HCT116 (cell line): Measurements from ENCODE around the gene MICAL3. TPM values are rescaled to one million over a fixed set of nuclear protein-coding genes. Genes with fewer than 3 reads are reported as not detected.

Source experiments
- ATAC-seq: fragments of 200-7000 bp; cut with Tn5 transposase; 2 replicates; pipeline ENCODE4 v1.9.1; 2020; ENCODE audit warnings: mild to moderate bottlenecking, moderate library complexity
- BruUV-seq: library from RNA; stranded (reverse); fragments of 400-500 nt; replicated peaks from 2 replicates; lab custom pipeline; 2021; lab: Mats Ljungman, UMichigan
- CTCF ChIA-PET: fragments of 300-600 bp; sonication (Branson Sonifier 250); formaldehyde crosslinking; loops from one replicate; lab custom pipeline; 2021; ENCODE audit warnings: antibody characterized with exemption; lab: Charles Lee
- POLR2A ChIA-PET: fragments of 300-600, 350-600 bp; sonication (Branson Sonifier 250); formaldehyde crosslinking; loops from one replicate; lab custom pipeline; 2021; ENCODE audit warnings: antibody characterized with exemption; lab: Charles Lee
- RAD21 ChIA-PET, 2 experiments: fragments of 300-600 bp; sonication (Branson Sonifier 250); formaldehyde crosslinking; loops; one replicate each; lab custom pipeline; 2023; ENCODE audit warnings: low total read pairs in 2 of 2; ENCODE audit not compliant: uncharacterized antibody in 2 of 2, unreplicated experiment in 2 of 2, low non-redundant PET in 1 of 2; lab: Charles Lee
- DNase-seq: peaks from one replicate; pipeline ENCODE4 v3.0.0-alpha.2; 2010; ENCODE audit warnings: low read depth, low spot score
- H2AFZ ChIP-seq: fragments of 200-600 bp; shearing (Covaris generic), sonication (generic); 2 replicates; pipeline ENCODE4 v1.6.1; 2017; ENCODE audit warnings: low read depth, mixed run types, mixed read lengths, antibody characterized with exemption, low read length; ENCODE audit not compliant: poor library complexity, severe bottlenecking
- H3K27ac ChIP-seq: 2 replicates; pipeline ENCODE4 v1.5.1; 2012; ENCODE audit warnings: low read depth, low read length
- H3K27me3 ChIP-seq: fragments of 200-600 bp; sonication (generic); 2 replicates; pipeline ENCODE4 v1.6.1; 2016; ENCODE audit warnings: mixed run types, low read length, mixed read lengths; ENCODE audit not compliant: insufficient read depth
- H3K36me3 ChIP-seq, 2 experiments: fragments of 200-500 bp in 1 of 2; fragments of 200-600 bp in 1 of 2; sonication (Bioruptor generic) in 1 of 2; sonication (generic) in 1 of 2; 2 replicates each; pipeline versions ENCODE4 v1.5.1 to v1.6.1; 2014 to 2016; ENCODE audit warnings: low read length in 2 of 2, inconsistent platforms in 1 of 2, mixed read lengths in 1 of 2, mixed run types in 1 of 2; ENCODE audit not compliant: insufficient read depth in 2 of 2, control insufficient read depth in 1 of 2
- H3K4me1 ChIP-seq, 2 experiments: fragments of 200-600 bp in 1 of 2; sonication (generic) in 1 of 2; 2 replicates each; pipeline versions ENCODE4 v1.5.1 to v1.6.1; 2012 to 2017; ENCODE audit warnings: low read length in 2 of 2, inconsistent platforms in 1 of 2, mild to moderate bottlenecking in 1 of 2, mixed read lengths in 1 of 2, mixed run types in 1 of 2, moderate library complexity in 1 of 2; ENCODE audit not compliant: insufficient read depth in 2 of 2, control insufficient read depth in 1 of 2
- H3K4me2 ChIP-seq: fragments of 200-600 bp; sonication (generic); 2 replicates; pipeline ENCODE4 v1.6.1; 2017; ENCODE audit warnings: mixed run types, low read length, mixed read lengths
- H3K4me3 ChIP-seq, 2 experiments: fragments of 200-600 bp in 1 of 2; sonication (generic) in 1 of 2; replicated peaks in 1 of 2; 2 replicates each; pipeline ENCODE4 v1.5.1; 2011 to 2016; ENCODE audit warnings: low read length in 2 of 2, control low read depth in 1 of 2, low read depth in 1 of 2, mild to moderate bottlenecking in 1 of 2, mixed read lengths in 1 of 2, mixed run types in 1 of 2
- H3K79me2 ChIP-seq: fragments of 200-600 bp; sonication (generic); 2 replicates; pipeline ENCODE4 v1.6.1; 2017; ENCODE audit warnings: mild to moderate bottlenecking, mixed run types, low read length, moderate library complexity, mixed read lengths; ENCODE audit not compliant: insufficient read depth
- H3K9ac ChIP-seq: fragments of 200-600 bp; sonication (generic); 2 replicates; pipeline ENCODE4 v1.6.1; 2016; ENCODE audit warnings: low read length, mixed read lengths
- H3K9me2 ChIP-seq: fragments of 200-600 bp; sonication (generic), shearing (Covaris generic); 2 replicates; pipeline ENCODE4 v1.6.1; 2017; ENCODE audit warnings: mixed run types, mild to moderate bottlenecking, moderate library complexity; ENCODE audit not compliant: insufficient read depth
- H3K9me3 ChIP-seq, 2 experiments: fragments of 200-500 bp in 1 of 2; fragments of 200-600 bp in 1 of 2; sonication (Bioruptor generic) in 1 of 2; sonication (generic) in 1 of 2; 2 replicates each; pipeline ENCODE4 v1.6.1; 2014 to 2017; ENCODE audit warnings: low read length in 2 of 2, mixed read lengths in 2 of 2, inconsistent platforms in 1 of 2, low read depth in 1 of 2, mild to moderate bottlenecking in 1 of 2, mixed run types in 1 of 2, moderate library complexity in 1 of 2; ENCODE audit not compliant: control insufficient read depth in 1 of 2, insufficient read depth in 1 of 2
- H4K20me1 ChIP-seq: fragments of 200-600 bp; sonication (generic), shearing (Covaris generic); 2 replicates; pipeline ENCODE4 v1.6.1; 2017; ENCODE audit warnings: mixed run types, mild to moderate bottlenecking, moderate library complexity; ENCODE audit not compliant: insufficient read depth
- ATF3 ChIP-seq: IDR thresholded peaks from 2 replicates; pipeline ENCODE4 v1.6.1; 2012
- CBX3 ChIP-seq: IDR thresholded peaks from 2 replicates; pipeline ENCODE4 v1.6.1; 2012; ENCODE audit warnings: low read depth
- CTCF ChIP-seq, 3 experiments: fragments of 200-600 bp in 1 of 3; sonication (generic) in 1 of 3; IDR thresholded peaks in 2 of 3; conservative IDR thresholded peaks in 1 of 3; 2 replicates each; pipeline ENCODE4 v1.5.1; 2012 to 2017; ENCODE audit warnings: low read depth in 2 of 3, low read length in 2 of 3, antibody characterized with exemption in 1 of 3, borderline replicate concordance in 1 of 3, control low read depth in 1 of 3, mild to moderate bottlenecking in 1 of 3, mixed read lengths in 1 of 3, mixed run types in 1 of 3, moderate library complexity in 1 of 3; ENCODE audit not compliant: insufficient read depth in 1 of 3
- EZH2 ChIP-seq: fragments of 200-600 bp; sonication (generic); IDR thresholded peaks from 2 replicates; pipeline ENCODE4 v1.6.1; 2017; ENCODE audit warnings: antibody characterized with exemption, mixed run types
- POLR2A ChIP-seq: IDR thresholded peaks from 2 replicates; pipeline ENCODE4 v1.7.0; 2011; ENCODE audit warnings: borderline replicate concordance; ENCODE audit not compliant: insufficient read depth, insufficient read length; ENCODE audit errors: extremely low read depth
- POLR2AphosphoS5 ChIP-seq: IDR thresholded peaks from 2 replicates; pipeline ENCODE4 v1.6.1; 2011; ENCODE audit warnings: mild to moderate bottlenecking, low read depth, low read length, moderate library complexity
- ZBTB33 ChIP-seq: IDR thresholded peaks from 2 replicates; pipeline ENCODE4 v1.6.1; 2011; ENCODE audit warnings: mild to moderate bottlenecking, low read length, moderate library complexity; ENCODE audit not compliant: insufficient replicate concordance; ENCODE audit errors: extremely low read depth
- ZNF274 ChIP-seq: fragments of 200-500 bp; sonication (Bioruptor generic); IDR thresholded peaks from 2 replicates; pipeline ENCODE4 v1.6.1; 2014; ENCODE audit warnings: mild to moderate bottlenecking, low read depth, low read length, inconsistent platforms
- intact Hi-C: fragments of 100-400 bp; cut with micrococcal nuclease; formaldehyde crosslinking; loops from 2 replicates; pipeline ENCODE4 v1.10.0; 2022
- total RNA-seq: library from RNA; stranded (reverse); gene quantifications from one replicate; pipeline ENCODE4 v1.2.1, GENCODE V29; 2021; ENCODE audit not compliant: unreplicated experiment

Gene MICAL3
- total RNA-seq, 1 experiment from 2014 or later: 30.8 TPM

GRCh38 chr22:18063306-18063705, 38.9 kb upstream of the MICAL3 start:
- TF ChIP-seq POLR2A (no peak), POLR2AphosphoS5 (no peak), ATF3 (no peak), ZNF274 (no peak), CBX3 (no peak), EZH2 (no peak), ZBTB33 (no peak), CTCF (IDR thresholded peaks at IDR 0.05 in 2 of 3, conservative IDR thresholded peaks at IDR 0.05 in 1 of 3; ENCODE audit: borderline replicate concordance in 1 of 3, insufficient read depth in 1 of 3, low read depth in 2 of 3, low read length in 2 of 3) (no peak)
- no peaks in the 10 kb centered on the region; the same call in 1 of the 2 replicates for H3K9me2 ChIP-seq
- no peak overlapping the region for H2AFZ ChIP-seq
- ChIA-PET RAD21 (no interaction called here), POLR2A (interaction anchor here (0.9 to 1.0 kb wide), 2 partner anchors 32 to 44 kb away, joined by 3 to 4 read pairs; no protein-coding TSS in a partner anchor), CTCF (interaction anchor here (1.2 to 3.2 kb wide), 2 partner anchors 13 to 892 kb away, joined by 3 to 15 read pairs; no protein-coding TSS in a partner anchor)
- no peak overlapping the region for H3K27ac ChIP-seq
- H3K4me3 ChIP-seq: no peak overlapping the region
- peaks cover 0 to 13% of the 10 kb centered on the region in 2 experiments; a peak in 3 of 4 replicates for H3K4me1 ChIP-seq
- H3K4me2 ChIP-seq: no peak overlapping the region
- DNase-seq (no peak), ATAC-seq (no peak)
- no peaks in the 10 kb centered on the region for H3K79me2 ChIP-seq
- H4K20me1 ChIP-seq: no peaks in the 10 kb centered on the region
- no peaks in the 10 kb centered on the region; the same call in 1 of the 2 replicates for H3K27me3 ChIP-seq
- no peaks in the 10 kb centered on the region for H3K9me3 ChIP-seq
- H3K9ac ChIP-seq: no peak overlapping the region
- no TSS peak for BruUV-seq
- intact Hi-C loops: no loop called here
- no peaks in the 10 kb centered on the region for H3K36me3 ChIP-seq
